CD1c-positive myeloid dendritic cell (primary cell): ENCODE results near the gene PDLIM1.
A peak's percentile ranks its signal among the peaks of the same experiment; 100 is the strongest.

Experiments used
- DNase-seq: peaks from one replicate; pipeline ENCODE4 v3.0.0-alpha.2; 2016; ENCODE audit errors: extremely low spot score

The PDLIM1 gene

DNA sequence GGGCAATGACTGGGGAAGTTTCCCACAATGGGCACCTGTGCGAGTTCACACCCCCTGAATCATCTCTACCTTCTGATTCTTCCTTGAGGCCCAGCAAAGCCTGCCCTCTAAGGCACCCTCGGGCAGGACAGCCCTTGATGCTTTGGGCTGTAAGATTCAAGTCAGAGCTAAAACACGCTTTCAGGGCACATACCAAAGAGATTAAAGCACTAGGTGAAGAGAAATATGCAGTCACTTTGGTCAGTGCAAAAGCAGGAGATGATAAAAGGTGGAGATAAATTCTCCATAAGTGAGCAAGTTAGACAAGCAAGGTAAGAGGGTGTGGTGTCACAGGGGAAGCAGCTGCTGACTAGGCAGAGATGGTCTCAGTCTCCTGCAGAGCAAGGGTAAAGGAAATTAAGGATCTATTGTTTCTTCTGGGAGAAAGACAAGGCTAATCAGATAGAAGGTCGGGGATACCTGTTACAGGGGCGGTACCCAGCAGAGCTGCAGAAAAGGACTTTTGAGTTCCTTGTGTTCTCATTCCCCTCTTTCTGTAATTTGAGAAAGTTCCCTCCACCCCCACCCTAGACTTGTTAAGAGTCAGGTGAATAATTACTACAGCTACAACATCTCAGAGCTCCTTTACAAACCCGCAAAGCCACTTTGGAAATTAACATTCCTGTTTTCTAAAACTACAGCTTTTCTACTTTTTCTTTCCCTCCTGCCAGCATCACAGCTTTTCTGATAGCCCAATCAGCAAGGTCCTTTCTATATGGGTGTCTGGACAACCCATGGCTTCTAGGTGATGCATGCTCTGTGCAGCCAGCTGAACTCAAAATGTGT lies 26.4 kb downstream of the PDLIM1 start:
- DNase-seq: no peak

GRCh38 chr10:95263864-95264226 lies 27.0 kb downstream of the PDLIM1 start:
- no peak for DNase-seq

GRCh38 chr10:95262763-95263518 lies 27.9 kb downstream of the PDLIM1 start:
- DNase-seq: no peak

DNA sequence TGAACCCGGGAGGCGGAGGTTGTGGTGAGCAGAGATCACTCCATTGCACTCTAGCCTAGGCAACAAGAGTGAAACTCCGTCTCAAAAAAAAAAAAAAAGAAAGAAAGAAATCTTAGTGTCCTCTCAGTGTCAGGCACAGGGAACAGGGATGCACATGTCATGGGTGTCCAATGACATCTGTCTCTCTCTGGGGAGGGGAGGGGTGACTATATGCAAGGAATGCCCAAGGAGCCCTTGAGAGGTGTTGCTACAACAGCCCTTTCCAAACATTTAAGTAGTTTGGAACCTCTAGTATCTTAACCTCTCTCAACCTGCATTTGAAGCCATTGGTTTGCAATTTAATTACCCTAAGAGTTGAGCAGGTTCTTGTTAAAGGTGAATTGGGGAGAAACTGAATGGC lies 28.9 kb downstream of the PDLIM1 start:
- DNase-seq: no peak

DNA sequence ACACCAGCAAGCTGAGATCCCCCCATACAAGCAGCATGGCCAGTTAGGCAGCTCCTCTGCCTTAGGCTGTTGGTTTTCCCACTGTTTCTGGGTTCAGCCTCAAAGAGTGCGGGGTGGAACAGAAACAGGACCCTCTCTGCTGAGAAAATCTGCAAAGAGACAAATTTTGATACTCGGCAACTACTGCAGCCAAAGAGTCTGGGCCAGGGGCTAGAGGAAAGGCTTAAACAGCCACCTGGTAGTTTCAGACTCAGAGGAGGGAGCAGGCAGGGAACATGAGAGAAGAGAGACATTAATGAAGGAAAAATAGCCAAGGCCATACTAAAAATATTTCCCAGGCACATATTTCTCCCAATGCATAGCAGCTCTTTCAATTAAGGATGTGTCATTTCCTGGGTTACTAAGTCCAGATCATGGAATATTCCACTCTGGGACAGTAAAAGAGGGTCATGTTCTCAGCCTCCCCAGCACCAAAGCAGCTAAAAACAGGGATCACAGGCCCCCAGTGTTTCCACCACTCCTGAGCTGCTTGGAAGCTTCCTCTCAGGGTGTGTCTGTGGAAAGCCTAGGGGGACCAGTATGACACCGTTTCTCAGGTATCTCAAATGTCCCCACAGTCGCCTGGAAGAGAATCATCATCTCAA lies 29.8 kb downstream of the PDLIM1 start:
- no peak for DNase-seq

GRCh38 chr10:95260397-95260881 lies 30.4 kb downstream of the PDLIM1 start:
- no peak for DNase-seq

- no peak for DNase-seq
Observed at GRCh38 chr10:95257849-95258248, 33.0 kb downstream of the PDLIM1 start.

- no peak for DNase-seq
Observed at GRCh38 chr10:95256268-95256667, 34.5 kb downstream of the PDLIM1 start.

- no peak for DNase-seq
Observed at GRCh38 chr10:95254629-95255028, 36.2 kb downstream of the PDLIM1 start.

DNA sequence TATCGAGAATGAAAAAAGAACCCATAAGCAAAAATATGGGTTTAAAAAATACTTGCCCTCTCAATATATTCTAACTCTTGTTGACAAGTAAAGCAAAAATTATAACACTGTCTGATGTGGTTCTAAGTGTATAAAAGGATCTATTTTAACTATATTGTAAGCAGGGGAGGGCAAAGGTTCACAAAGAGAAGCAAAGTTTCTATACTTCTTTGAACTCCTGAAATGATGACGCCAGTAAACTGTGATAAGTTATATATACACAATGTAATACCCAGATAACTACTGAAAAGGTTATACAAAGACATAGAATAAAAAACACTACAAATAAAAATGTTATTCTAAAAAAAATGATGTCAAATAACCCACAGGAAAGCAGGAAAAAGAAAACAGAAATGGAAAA lies 37.1 kb downstream of the PDLIM1 start:
- DNase-seq: no peak

- DNase-seq: no peak
Observed at GRCh38 chr10:95253007-95253406, 37.8 kb downstream of the PDLIM1 start.

GRCh38 chr10:95250856-95251255 lies 39.9 kb downstream of the PDLIM1 start:
- no peak for DNase-seq

DNA sequence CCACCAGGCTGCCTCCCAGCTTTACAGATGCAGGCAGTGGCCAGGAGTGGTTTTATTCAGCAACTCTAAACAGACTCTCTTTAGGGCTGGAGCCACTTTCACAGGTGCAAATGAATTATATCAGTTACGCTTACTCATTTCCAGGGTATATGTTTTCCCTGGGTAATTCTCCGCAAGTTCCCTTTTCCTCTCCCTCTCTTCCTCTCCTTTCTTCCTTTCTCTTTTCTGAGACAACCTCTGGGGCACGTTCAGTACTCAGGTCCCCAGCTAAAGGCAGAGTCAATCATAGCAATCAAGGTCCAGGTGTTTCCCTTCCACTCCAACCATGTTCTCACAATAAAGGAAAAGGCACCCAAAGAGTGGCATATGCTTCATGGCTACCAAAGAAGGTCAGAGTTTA lies 41.3 kb downstream of the PDLIM1 start:
- no peak for DNase-seq

DNA sequence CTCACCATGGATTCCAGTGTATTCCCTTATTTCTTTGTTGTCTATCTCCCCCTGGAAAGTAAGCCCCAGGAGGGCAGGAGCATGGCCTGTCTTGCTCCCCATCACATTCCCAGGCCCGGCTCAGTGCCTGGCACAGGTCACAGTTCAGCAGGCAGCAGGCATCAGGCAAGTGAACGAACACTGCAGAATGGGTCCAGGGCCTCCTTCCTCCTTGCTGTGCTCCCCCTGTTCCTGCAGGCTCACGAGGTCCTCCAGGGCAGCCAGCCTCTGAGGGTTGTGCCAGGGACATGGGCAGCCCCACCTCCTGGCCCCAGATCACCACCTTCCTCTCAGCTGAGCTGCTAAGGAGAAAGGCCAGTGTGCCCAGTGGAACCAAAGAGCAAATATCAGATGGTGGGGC lies 41.8 kb downstream of the PDLIM1 start:
- DNase-seq: no peak

DNA sequence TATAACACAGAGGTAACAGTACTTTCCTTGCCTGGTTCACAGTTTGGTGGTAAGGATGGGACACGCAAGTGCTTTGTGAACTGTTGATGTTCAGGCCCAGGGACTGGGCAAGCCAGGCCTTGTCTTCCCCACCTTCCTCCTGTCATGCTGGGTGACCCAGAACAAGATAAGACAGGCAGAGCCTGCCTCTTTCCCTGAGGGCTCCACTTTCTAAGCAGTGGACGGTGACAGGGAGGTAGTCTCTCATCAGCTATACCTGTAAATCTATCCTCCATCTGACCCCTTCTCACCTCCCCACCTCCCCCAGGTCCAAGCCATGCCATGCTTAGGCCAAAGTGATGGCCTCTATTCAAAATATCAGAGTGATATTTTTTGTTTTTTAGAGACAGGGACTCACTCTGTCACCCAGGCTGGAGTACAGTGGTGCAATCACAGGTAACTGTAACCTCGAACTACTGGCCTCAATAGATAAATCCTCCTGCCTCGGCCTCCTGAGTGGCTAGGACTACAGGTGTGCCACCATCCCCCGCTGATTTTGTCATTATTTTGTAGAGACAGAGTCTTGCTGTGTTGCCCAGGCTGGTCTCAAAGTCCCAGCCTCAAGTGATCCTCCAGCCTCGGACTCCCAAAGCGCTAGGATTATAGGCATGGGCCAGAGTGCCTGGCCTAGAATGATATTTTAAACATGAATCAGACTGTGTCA lies 42.8 kb downstream of the PDLIM1 start:
- DNase-seq: no peak

GRCh38 chr10:95247200-95247880 lies 43.5 kb downstream of the PDLIM1 start:
- DNase-seq: no peak

DNA sequence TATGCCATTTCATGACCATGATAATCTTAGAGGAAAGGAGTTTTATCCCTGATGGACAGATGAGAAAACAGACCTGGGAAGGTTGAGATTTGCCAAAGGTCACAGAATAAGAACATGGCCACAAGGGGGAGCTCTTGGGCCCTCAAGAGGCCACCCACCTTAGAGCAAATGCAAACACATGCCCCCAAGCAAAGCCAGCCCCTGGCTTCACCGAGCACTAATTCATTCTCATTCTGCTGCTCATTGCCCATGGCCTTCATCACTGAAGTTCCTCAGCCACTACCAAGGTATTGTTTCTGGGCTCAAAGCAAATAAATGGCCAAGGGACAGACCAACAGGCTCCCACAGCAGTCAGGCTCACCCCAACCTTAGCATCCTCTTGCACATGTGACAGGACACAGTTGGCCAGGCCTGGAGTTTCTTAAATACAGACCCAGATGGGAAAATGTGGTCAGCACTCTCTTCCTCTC lies 44.2 kb downstream of the PDLIM1 start:
- DNase-seq: peak; percentile 73

- no peak for DNase-seq
Observed at GRCh38 chr10:95245425-95246055, 45.3 kb downstream of the PDLIM1 start.

DNA sequence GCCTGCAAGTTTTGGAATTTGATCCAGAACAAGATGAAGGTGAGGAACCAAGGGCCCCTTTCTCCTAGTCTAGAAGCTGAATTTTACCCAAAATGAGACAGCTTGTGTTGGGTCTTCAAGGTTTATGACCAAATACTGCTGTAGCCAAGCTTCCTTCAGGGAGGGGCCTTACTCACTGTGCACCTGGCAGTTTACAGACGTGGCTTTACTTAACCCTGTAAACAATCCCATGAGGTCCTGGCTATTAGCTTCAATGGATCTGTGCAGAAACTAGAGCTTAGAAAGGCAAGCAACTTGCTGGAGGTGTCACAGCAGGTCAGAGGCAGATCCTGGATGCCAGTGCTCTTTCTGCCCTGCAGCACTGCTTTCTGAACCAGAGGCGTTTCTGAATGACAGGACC lies 46.7 kb downstream of the PDLIM1 start:
- DNase-seq: no peak

- DNase-seq: no peak
Observed at GRCh38 chr10:95243318-95243617, 47.5 kb downstream of the PDLIM1 start.
